Stimulated activated CD8-positive, alpha-beta memory T cell treated with anti-CD3 and anti-CD28 coated beads, Interleukin-7, amount 100 ng/mL, for 48 hours (primary cell): ENCODE measurements around the gene TTYH1.

ENCODE experiments used
- DNase-seq, 2 donors: peaks; one replicate each; pipeline ENCODE4 v3.0.0-alpha.2; 2020; ENCODE audit warnings: low read depth in 1 of 2; ENCODE audit errors: extremely low read depth in 1 of 2

The TTYH1 gene

DNA sequence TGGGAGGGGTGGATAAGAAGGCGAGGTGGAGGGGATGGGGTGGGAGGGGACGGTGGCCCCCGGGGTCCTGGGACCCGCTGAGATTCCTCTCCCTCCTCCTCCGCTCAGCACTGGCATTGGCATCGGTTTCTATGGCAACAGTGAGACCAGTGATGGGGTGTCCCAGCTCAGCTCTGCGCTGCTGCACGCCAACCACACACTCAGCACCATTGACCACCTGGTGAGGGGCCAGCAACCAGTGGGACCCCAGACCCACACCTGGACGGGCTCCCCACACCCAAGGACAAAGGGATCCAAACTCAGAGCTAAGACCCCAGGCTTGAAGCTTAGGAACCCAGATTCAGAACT is 5.9 kb downstream of the TTYH1 start:
- DNase-seq = no peak

DNA sequence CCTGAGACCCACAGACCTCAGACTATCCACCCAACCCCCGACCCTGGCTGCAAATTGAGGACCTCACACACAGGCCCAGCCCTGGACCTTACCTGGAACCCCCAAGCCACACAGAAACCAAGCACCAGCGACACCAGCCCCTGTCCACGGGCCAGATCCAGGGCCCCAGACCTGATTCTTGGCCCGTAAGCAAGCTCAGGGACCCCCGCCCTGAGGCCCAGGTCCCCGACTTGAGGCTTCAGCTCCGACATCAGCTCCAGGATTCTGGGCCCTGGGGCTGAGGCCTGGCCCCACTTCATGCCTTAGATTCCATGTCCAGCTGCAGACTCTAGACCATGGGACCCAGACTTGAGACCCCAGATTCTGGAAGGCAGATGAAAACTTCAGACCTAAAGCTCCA is 6.3 kb downstream of the TTYH1 start:
- DNase-seq = no peak

DNA sequence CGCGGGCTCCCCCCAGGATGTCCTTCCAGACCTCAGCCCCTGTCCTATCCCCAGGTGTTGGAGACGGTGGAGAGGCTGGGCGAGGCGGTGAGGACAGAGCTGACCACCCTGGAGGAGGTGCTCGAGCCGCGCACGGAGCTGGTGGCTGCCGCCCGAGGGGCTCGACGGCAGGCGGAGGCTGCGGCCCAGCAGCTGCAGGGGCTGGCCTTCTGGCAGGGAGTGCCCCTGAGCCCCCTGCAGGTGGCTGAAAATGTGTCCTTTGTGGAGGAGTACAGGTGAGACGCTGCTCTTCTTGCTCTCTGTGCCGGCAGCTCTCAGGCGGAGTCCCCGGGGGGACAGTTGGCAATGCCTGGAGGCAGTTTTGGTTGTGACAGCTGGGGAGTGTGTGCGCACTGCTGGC is 6.9 kb downstream of the TTYH1 start:
- no peak for DNase-seq

DNA sequence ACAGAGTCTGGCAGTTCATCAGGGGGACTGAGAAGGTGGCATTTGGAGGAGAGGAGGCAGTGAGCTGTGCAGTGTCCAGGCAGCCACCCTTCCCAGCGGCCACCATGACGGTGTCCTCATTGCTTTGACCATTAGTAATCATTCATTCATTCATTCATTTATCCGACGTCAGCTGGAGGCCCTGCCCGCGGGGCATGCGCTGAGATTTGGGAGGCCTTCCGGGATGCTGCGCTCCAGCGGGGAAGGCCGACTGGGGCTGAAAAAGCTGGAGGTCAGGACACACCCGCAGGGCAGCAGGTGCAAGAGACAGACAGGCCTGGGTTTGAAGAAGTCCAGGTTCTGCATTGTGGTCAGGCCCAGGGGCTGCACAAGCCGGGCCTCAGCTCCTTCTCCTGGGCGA is 8.9 kb downstream of the TTYH1 start:
- no peak for DNase-seq

DNA sequence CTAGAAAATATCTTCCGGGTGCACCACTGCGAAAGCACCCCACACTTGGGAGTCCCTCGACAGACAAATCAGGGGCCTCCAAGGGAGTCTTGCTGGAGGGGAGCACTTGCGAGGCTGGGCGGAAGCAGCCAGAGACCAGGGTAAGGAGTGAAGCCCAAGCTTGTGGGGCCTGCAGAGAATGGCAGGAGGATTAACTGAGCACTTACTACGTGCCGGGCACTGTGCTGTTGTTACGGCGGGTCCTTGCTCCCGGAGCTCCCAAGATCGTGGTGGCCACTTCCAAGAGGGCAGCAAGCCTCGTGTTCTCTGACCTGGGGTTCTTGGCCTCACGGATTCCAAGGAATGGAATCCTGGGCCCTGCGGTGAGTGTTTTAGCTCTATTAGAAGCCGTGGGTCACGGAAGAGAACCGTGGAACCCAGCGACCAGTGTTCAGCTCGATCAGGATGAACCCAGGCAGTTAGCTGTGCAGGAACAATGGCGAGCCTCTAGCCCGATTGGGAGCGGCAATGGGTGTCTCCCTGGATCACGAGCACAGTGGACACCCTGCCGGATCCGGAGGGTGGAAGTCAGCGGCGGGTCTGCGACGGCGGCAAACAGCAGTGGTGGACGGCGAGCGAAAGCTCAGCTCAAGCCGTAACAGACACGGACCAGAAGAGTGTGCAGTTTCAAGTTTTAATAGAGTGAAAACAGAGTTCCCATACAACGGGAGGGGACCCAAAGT is 9.6 kb downstream of the TTYH1 start:
- no peak for DNase-seq

DNA sequence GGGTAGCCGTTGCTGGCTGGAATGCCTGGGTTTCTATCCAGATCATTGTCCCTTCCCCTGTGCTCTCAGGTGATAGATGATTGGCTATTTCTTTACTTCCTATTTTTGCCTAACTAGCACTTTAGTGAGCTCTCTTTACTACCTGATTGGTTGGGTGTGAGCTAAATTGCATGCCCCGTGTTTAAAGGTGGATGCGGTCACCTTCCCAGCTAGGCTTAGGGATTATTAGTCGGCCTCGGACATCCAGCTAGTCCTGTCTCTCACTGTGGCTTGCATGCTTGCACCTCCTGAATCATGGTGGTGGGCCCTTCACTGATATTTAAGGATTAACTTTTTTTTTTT is 10.1 kb downstream of the TTYH1 start:
- no peak for DNase-seq

DNA sequence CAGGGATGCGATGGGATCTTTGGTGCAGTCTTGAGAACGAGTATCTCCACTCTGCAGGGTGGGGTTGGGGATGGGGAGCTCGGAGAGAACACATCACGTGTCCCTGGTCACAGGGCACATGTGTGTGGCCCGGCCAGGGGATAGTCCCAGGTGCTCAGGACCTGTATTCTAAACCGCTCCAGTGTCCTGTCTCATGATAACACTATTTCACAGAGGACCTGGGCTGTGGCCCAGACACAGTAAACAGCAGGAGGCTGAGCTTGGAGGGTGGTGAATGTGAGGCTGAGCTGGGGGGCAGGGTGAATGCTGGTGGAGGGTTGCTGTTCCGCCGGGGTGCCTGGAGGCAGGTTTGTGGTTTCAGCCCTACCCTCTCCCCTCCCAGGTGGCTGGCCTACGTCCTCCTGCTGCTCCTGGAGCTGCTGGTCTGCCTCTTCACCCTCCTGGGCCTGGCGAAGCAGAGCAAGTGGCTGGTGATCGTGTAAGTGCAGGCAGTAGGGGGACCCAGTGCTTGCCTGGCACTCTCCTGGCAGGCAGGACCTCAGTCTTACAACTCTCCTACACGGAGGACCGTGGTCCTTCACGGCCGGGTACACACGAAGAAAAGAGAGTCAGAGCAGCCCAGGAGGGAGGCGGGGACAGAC is 11.1 kb downstream of the TTYH1 start:
- DNase-seq = no peak

DNA sequence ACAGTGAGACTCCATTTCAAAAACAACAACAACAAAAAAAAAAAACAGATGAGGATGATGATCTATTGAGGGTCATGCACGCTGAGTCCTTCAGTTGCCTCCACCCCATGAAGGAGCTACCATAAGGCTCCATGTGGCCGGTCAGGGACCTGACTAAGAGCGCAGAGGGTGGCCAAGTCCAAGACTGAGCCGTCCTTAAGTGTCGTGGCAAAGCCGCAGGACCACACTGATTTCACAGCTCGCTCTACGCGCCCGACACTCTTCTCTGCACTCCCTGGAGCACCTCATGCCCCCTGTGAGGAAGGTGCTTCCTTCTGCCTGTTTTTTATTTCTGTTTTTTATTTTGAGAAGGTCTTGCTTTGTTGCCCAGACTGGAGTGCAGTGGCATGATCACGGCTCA is 12.3 kb downstream of the TTYH1 start:
- DNase-seq = no peak

DNA sequence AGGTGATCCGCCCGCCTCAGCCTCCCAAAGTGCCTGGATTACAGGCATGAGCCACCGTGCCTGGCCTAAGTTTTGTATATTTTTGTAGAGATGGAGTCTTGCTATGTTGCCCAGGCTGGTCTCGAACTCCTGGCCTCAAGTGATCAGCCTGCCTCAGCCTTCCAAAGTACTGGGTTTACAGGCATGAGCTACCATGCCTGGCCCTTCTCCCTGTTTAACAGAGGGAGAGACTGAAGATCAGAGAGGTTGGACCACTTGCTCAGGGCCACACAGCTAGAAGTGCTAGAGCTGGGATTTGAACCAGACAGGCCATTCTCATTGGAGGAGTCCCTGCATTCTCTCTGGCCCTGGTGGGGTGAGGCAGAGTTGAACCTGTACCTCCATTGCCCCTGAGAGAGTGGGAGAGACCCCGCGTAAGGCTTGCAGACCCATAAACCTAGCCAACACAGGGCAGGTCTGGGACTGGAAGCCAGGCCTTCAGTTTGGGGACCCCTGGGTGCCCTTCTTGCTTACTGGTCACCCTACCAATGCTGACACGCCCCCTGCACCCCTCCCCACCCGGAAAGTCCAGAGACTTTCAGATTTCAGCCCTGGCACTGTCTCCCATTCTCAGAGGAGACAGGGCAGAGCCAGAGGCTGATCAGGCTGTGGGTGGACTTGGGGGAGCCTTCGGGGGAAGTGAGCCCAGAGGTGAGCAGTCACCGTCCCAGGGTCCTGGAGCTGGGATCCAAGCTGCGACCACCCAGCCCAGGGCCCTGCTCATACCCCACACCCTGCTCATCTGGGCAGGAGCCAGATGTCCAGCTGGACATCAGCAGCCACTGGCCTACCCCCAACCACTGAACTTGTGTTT is 13.3 kb downstream of the TTYH1 start:
- no peak for DNase-seq

DNA sequence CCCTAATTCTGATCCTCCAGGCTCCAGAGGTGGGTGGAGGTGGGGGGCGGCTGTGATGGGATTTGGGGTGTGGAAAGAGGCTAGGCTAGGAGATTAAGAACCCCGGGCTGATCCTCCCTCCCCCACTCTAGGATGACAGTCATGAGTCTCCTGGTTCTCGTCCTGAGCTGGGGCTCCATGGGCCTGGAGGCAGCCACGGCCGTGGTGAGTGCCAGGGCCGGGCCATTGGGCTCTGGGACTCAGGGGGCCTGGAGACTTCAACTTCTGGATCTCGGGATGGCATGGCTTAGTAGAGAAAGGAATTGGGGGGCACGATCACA is 13.9 kb downstream of the TTYH1 start:
- DNase-seq = no peak

DNA sequence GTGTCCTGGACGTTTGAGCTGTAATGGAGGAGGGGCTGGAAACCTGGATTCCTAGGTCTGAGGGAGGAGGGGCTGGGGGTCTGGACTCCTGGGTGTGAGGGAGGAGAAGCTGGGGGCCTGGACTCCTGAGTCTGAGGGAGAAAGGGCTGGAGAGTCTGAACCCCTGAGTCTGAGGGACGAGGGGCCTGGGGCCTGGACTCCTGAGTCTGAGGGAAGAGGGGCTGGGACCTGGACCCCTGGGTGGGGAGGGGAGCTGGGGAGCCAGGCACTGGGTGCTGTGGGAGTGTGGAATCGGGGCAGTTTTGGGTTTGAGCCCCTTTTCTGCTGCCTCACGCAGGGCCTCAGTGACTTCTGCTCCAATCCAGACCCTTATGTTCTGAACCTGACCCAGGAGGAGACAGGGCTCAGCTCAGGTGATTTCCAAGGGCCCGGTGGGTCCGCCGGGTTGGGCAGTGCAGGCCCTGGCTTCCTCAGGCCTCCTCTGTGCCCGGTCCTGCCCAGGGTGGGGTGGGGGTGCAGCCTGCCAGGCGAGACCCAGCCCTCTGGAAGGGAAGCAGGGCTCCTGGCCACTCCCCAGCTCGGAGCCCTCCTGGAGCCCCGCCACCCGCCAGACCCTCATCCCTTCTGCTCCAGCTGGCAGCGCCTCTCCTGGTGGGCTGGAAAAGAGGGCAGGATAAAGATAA is 14.4 kb downstream of the TTYH1 start:
- no peak for DNase-seq

DNA sequence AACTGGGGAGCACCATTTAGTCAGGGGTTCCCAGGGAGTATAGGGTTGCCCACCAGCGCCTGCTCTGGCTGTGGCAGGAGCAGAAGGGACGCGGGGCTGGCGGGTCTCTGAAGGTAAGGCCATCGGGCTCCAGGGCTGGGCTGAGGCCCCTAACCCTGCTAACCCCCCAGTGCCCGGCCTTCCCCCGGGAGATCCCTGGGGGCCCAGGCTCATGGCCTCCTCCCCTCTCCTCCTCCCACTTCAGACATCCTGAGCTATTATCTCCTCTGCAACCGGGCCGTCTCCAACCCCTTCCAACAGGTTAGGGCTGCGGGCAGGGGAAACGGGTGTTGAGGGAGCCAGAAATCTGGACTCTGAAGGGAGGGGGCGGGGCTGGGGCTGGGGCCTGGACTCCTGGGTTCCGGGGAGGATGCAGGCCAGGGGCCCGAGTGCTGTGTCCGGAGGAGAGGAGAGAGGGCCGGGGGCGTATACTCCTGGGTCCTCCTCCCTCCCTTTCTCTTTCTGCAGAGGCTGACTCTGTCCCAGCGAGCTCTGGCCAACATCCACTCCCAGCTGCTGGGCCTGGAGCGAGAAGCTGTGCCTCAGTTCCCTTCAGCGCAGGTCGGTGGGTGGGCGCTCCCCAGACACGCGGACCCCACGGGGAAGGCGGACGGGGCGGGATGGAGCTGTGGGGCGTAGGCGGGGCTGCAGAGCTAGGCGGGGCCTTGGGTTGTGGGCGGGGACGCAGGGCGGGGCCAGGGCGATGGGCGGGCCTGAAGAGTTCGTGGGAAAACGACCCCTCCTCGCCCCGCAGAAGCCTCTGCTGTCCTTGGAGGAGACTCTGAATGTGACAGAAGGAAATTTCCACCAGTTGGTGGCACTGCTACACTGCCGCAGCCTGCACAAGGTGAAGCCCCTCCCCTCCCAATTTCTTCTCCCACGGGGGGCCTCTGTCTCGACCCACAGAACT is 15.3 kb downstream of the TTYH1 start:
- no peak for DNase-seq

DNA sequence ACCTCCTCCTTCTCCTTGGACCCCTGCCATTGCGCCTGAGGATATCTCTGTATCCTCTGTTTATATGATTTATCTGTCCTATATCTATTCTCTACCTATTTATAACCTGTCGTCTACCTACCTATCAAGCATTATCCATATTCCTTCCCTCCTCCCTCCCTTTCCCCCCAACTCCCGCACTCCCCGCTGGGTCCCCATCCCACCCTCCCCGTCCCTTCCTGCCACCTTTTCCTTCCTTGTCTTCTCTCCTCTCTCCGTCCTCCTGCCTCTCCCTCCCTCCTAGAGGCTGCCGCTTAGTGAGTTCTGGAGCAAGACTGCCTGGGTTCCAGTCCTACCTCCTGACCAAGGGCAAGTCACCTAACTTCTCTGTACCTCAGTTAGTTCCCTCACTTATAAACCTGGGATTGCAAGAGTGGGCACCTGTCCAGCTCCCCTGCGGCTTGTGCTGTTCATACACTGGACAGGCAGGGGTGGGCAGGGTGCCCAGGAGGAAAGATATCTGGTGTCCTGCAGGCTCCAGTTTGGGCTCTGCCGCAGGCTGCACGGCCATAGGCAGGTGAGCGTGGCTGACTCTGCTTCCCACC is 16.1 kb downstream of the TTYH1 start:
- no peak for DNase-seq

DNA sequence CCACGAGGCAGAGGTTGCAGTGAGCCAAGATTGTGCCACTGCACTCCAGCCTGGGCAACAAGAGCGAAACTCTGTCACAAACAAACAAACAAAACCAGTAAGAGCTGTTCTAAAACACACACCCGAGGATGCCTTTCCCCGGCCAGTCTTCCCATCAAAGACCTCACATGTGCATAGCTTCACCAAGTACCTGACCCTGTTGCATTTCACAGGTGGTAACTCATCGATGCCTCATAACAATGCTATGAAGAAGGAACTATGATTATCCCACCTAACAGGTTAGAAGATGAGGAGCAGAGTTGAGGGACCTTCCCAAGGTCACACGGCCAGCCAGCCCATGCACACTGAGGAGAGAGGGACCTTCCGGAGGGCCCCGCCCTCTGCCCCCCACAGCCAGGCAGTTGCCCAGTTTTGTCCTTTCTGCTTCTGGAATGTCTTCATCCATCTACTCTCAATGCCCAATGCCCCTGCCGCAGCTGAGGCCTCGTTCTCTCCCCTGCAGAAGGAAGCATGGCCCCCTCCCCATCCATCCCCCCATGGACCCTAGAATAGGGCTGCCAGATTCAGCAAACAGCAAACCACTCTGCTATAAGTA is 17.0 kb downstream of the TTYH1 start:
- DNase-seq = no peak

DNA sequence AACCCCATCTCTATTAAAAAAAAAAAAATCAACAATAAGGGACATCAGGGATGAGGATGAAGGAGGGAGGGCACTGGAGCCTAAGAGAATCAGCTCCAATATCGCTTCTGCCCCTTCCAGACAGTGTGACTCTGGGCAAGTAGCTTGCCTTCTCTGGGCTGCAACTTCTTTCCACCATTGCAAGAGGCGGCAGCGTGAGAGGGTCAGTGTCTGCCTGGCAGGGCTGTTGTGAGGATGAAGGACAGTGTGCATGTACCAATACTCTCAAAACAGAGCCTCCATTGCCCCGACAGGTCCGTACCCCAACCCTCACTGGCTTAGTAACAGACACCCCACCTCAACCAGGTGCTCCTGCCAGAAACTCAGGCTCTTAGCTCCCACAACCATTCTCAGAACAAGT is 18.4 kb downstream of the TTYH1 start:
- no peak for DNase-seq

DNA sequence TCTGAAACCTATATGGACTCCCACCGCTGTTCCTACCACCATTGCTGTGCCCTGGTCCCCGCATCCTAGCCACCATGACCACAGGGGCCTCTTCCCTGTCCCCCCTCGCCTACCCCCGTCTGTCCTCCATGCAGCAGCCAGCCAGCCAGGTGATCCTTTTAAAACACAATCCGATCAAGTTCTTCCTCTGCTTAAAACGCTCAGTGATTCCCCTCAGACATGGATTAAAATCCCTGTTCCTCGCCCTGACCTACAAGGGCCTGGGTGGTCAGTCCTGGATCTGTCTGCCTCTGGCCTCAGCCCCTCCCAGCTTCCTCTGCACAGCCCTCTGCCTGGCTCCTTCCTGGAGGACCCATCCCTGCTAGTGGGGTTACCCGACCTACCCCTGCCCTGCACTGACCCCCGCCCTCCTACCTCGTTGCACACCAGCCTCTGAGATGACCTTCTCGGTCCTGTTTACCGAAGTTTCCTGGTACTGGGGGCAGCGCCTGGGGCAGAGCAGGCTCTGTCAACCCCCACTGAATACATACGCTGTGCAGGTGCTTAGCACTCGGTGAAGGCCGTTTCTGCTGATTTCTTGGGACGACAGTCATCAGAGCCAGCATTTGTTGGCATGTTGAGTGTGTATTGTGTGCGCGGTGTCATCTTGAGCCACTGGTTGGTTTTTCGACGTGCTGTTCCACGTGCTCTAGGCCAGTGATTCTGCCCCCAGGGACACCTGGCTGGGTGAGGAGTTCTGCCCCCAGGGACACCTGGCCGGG is 19.0 kb downstream of the TTYH1 start:
- DNase-seq = no peak

DNA sequence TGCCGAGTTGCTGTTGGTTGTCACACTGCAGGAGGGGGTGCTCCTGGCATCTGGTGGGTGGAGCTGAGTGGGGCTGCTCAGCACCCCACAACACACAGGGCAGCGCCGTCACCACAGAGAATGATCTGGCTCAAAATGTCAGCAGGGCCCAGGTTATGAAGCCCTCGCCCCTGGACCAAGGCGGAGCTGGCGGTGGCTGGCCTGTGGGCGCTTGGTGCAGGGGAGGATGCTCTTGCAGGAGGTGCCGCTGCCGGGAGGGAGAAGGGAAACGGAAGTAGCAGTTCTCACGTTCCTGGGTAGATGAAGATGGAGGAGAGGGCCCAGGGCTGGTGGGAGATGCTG is 19.6 kb downstream of the TTYH1 start:
- no peak for DNase-seq

DNA sequence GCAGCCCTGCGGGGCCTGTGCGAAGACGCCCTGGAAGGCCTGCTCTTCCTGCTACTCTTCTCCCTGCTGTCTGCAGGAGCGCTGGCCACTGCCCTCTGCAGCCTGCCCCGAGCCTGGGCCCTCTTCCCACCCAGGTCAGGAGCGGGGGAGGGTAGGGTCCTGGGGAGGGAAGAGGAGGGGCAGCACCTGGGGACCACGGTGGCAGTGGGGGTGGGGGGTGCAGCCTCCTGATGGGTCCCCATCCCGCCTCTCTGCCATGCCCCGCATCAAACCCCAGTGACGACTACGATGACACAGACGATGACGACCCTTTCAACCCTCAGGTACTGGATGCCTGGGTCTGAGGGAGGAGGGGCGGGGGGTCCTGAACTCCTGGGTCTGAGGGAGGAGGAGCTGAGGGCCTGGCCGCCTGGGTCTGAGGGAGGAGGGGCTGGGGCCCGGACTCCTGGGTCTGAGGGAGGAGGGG is 20.3 kb downstream of the TTYH1 start:
- DNase-seq = no peak

DNA sequence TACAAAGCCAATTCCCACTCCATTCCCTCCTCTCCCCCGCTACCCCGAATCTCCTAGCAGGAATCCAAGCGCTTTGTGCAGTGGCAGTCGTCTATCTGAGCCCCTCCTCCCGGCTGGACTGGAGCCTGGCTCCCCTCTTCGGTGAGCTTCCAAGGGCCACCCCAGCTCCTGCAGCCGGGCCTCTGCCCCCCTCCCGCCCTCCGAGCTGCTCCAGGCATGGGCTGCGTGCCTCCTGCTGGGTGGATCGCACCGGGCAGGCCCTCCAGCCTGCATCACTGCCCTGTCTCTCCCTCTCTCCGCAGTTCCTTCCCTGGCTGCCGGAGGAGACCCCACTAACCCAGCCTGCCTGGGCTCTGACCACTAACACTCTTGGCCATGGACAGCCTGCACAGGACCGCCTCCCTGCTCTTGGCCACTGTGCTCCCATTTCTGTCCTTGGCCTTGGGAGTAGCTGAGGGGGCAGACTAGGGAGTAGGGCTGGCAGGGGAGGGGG is 20.8 kb downstream of the TTYH1 start:
- DNase-seq = no peak
